OCI-LY1 (cell line): ENCODE measurements around the gene C3orf70.

Experiments
- H2AFZ ChIP-seq: fragments of 200-600 bp; sonication (generic), shearing (Covaris generic); 2 replicates; pipeline ENCODE4 v1.6.0; 2014; ENCODE audit warnings: antibody characterized with exemption, mild to moderate bottlenecking, low read length
- H3F3A ChIP-seq: fragments of 200-600 bp; sonication (generic), shearing (Covaris generic); 2 replicates; pipeline ENCODE4 v1.6.0; 2014; ENCODE audit warnings: mild to moderate bottlenecking, antibody characterized with exemption, low read length, moderate library complexity; ENCODE audit not compliant: insufficient read depth
- H3K27ac ChIP-seq: fragments of 200-600 bp; sonication (generic); 2 replicates; pipeline ENCODE4 v1.5.1; 2014; ENCODE audit warnings: low read length, mixed run types, mild to moderate bottlenecking, low read depth; ENCODE audit not compliant: poor library complexity, severe bottlenecking
- H3K27me3 ChIP-seq: fragments of 200-600 bp; sonication (generic); 2 replicates; pipeline ENCODE4 v1.6.0; 2014; ENCODE audit warnings: antibody characterized with exemption, mild to moderate bottlenecking, low read length, moderate library complexity; ENCODE audit not compliant: insufficient read depth
- H3K36me3 ChIP-seq: fragments of 200-600 bp; sonication (generic); 2 replicates; pipeline ENCODE4 v1.6.1; 2014; ENCODE audit warnings: mild to moderate bottlenecking, antibody characterized with exemption, low read length, moderate library complexity, mixed read lengths; ENCODE audit not compliant: insufficient read depth
- H3K4me1 ChIP-seq: fragments of 200-600 bp; sonication (generic); 2 replicates; pipeline ENCODE4 v1.5.1; 2014; ENCODE audit warnings: mild to moderate bottlenecking, low read length, moderate library complexity; ENCODE audit not compliant: insufficient read depth, severe bottlenecking
- H3K4me2 ChIP-seq: fragments of 200-600 bp; sonication (generic), shearing (Covaris generic); 2 replicates; pipeline ENCODE4 v1.6.1; 2014; ENCODE audit warnings: low read length
- H3K4me3 ChIP-seq: fragments of 200-600 bp; sonication (generic); 2 replicates; pipeline ENCODE4 v1.5.1; 2014; ENCODE audit warnings: low read length, low read depth, mild to moderate bottlenecking, mixed read lengths; ENCODE audit not compliant: poor library complexity, severe bottlenecking
- H3K79me2 ChIP-seq: fragments of 200-600 bp; shearing (Covaris generic); 2 replicates; pipeline ENCODE4 v1.6.1; 2016; ENCODE audit warnings: mixed run types, low read length, mixed read lengths; ENCODE audit not compliant: insufficient read depth
- H3K9ac ChIP-seq: fragments of 200-600 bp; sonication (generic), shearing (Covaris generic); 2 replicates; pipeline ENCODE4 v1.6.1; 2014; ENCODE audit warnings: mild to moderate bottlenecking, low read length, mixed read lengths
- H3K9me2 ChIP-seq: fragments of 200-600 bp; sonication (generic), shearing (Covaris generic); 2 replicates; pipeline ENCODE4 v1.6.1; 2014; ENCODE audit warnings: low read depth, mild to moderate bottlenecking, low read length, mixed read lengths
- H3K9me3 ChIP-seq: fragments of 200-600 bp; shearing (Covaris generic); 2 replicates; pipeline ENCODE4 v1.6.1; 2014; ENCODE audit warnings: low read length, mixed read lengths
- H4K20me1 ChIP-seq: fragments of 200-600 bp; sonication (generic), shearing (Covaris generic); 2 replicates; pipeline ENCODE4 v1.6.0; 2016; ENCODE audit warnings: mild to moderate bottlenecking, low read length; ENCODE audit not compliant: insufficient read depth
- EZH2 ChIP-seq: fragments of 200-600 bp; sonication (generic), shearing (Covaris generic); IDR thresholded peaks from 2 replicates; pipeline ENCODE4 v1.8.0; 2017; ENCODE audit warnings: borderline replicate concordance, mixed run types, mild to moderate bottlenecking, antibody characterized with exemption, low read length, moderate library complexity, mixed read lengths
- TF ChIP-seq, protein P1 (sequence below): fragments of 200-600 bp; sonication (generic), shearing (Covaris generic); IDR thresholded peaks from 2 replicates; pipeline ENCODE4 v1.5.1; 2017; ENCODE audit warnings: mild to moderate bottlenecking, antibody characterized with exemption, low read length, moderate library complexity, mixed read lengths

Gene C3orf70

DNA sequence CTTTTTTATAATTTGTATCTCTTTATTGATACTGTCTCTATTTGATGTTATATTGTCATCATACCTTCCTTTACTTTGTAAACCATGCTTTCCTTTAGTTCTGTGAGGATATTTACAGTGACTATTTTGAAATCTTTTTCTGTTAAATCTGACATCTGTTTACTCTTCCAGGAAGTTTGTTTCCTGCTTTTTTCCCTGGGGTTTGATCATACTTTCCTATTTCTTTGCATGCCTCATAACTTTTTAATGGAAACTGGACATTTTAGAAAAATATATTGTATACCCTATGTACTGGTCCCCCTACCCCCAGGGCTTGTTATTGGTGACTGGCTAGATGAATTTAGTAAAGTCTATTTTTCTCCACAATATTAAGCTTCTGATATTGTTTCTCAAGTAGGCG lies 115.1 kb downstream of the C3orf70 start:
- H3K9me2 ChIP-seq: no peaks in the 10 kb centered on the region
- H3K27me3 ChIP-seq: no peaks in the 10 kb centered on the region
- no peaks in the 10 kb centered on the region for H3K4me1 ChIP-seq
- H3F3A ChIP-seq: no peaks in the 10 kb centered on the region
- no peak overlapping the region for H3K27ac ChIP-seq
- no peak overlapping the region for H3K4me3 ChIP-seq
- no peaks in the 10 kb centered on the region for H4K20me1 ChIP-seq
- H3K79me2 ChIP-seq: no peaks in the 10 kb centered on the region
- H3K9ac ChIP-seq: no peak overlapping the region
- TF ChIP-seq, protein P1, sequence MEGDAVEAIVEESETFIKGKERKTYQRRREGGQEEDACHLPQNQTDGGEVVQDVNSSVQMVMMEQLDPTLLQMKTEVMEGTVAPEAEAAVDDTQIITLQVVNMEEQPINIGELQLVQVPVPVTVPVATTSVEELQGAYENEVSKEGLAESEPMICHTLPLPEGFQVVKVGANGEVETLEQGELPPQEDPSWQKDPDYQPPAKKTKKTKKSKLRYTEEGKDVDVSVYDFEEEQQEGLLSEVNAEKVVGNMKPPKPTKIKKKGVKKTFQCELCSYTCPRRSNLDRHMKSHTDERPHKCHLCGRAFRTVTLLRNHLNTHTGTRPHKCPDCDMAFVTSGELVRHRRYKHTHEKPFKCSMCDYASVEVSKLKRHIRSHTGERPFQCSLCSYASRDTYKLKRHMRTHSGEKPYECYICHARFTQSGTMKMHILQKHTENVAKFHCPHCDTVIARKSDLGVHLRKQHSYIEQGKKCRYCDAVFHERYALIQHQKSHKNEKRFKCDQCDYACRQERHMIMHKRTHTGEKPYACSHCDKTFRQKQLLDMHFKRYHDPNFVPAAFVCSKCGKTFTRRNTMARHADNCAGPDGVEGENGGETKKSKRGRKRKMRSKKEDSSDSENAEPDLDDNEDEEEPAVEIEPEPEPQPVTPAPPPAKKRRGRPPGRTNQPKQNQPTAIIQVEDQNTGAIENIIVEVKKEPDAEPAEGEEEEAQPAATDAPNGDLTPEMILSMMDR: no peak
- TF ChIP-seq EZH2: no peak
- H3K36me3 ChIP-seq: no peaks in the 10 kb centered on the region
- no peak overlapping the region for H2AFZ ChIP-seq
- no peaks in the 10 kb centered on the region for H3K9me3 ChIP-seq
- H3K4me2 ChIP-seq: no peak overlapping the region

DNA sequence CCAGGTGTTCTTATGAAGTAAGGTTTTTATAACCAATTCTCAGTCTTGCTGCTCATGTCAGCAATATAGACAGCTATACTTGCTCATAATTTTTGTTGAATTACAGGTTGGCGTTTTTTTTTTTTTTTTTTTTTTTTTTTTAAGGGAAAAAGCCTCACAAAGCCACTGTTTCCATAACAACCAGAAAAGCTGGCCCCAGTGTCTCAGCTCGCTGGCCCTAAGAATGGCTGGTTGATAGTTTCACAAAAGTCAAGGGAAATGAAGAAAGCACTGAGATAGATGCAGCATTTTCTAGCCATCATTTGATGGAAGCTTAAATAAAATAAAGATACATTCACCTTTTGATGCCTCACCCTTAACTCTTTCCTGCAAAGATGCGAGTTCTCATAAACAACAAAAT lies 121.9 kb downstream of the C3orf70 start:
- H3K9me3 ChIP-seq: no peaks in the 10 kb centered on the region
- TF ChIP-seq EZH2: no peak
- TF ChIP-seq, protein P1: no peak
- no peak overlapping the region for H3K4me2 ChIP-seq

DNA sequence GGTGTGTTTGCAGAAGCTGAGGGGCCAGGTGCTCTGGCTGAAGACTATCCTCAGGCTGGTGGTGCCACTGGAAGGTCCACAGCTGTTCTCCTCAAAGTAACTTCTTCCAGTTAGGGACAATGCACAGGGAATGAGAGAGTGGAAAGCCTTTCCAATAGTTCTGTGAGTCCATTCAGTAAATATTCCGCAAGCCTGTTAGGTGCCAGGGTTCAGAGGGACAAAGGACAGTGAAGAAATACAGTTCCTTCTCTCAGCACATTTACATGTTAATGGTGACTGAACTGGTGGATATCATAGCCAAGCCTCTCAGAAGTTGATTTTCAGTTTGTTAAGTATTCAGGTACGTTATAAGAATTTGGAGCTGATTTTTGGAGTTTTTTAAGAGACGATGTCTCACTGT lies 122.5 kb downstream of the C3orf70 start:
- no peak overlapping the region for H3K27ac ChIP-seq
- H3K79me2 ChIP-seq: no peaks in the 10 kb centered on the region
- H3K4me3 ChIP-seq: no peak overlapping the region
- 0 out of 2 replicates have a peak, but pooled peaks cover 9% of the 10 kb centered on the region for H3K36me3 ChIP-seq
- no peak overlapping the region for H3K4me2 ChIP-seq
- H3K9ac ChIP-seq: no peak overlapping the region
- H2AFZ ChIP-seq: no peak overlapping the region
- no peaks in the 10 kb centered on the region for H3K9me3 ChIP-seq
- H3F3A ChIP-seq: no peaks in the 10 kb centered on the region
- no peaks in the 10 kb centered on the region for H4K20me1 ChIP-seq
- no peaks in the 10 kb centered on the region for H3K27me3 ChIP-seq
- no peaks in the 10 kb centered on the region for H3K9me2 ChIP-seq
- peaks cover under 1% of the 10 kb centered on the region for H3K4me1 ChIP-seq
- TF ChIP-seq, protein P1: no peak
- no peak for TF ChIP-seq EZH2

More for the DNA sequence above, 121.9 kb downstream of the C3orf70 start:
- no peak overlapping the region for H3K9ac ChIP-seq
- no peaks in the 10 kb centered on the region for H3K27me3 ChIP-seq
- H2AFZ ChIP-seq: no peak overlapping the region
- no peak overlapping the region for H3K4me3 ChIP-seq
- H4K20me1 ChIP-seq: no peaks in the 10 kb centered on the region
- no peaks in the 10 kb centered on the region for H3F3A ChIP-seq
- no peak overlapping the region for H3K27ac ChIP-seq
- 0 out of 2 replicates have a peak, but pooled peaks cover 3% of the 10 kb centered on the region for H3K36me3 ChIP-seq
- H3K79me2 ChIP-seq: no peaks in the 10 kb centered on the region
- no peaks in the 10 kb centered on the region for H3K4me1 ChIP-seq
- no peaks in the 10 kb centered on the region for H3K9me2 ChIP-seq
